22Rv1 (cell line): ENCODE measurements around the gene LTBP1.
"Not testable (repeated sequence)": the region's sequence is repeated elsewhere in the genome, so short reads cannot be mapped to it uniquely, and the experiment has no call there.

Experiments used
- ZFX ChIP-seq: fragments of 450-650 bp; IDR thresholded peaks from 2 replicates; pipeline ENCODE4 v1.6.1; 2017; ENCODE audit warnings: antibody characterized with exemption, borderline replicate concordance
- TF ChIP-seq, protein P1 (sequence below): fragments of 450-650 bp; IDR thresholded peaks from 2 replicates; pipeline ENCODE4 v1.5.1; 2017; ENCODE audit warnings: mild to moderate bottlenecking

DNA sequence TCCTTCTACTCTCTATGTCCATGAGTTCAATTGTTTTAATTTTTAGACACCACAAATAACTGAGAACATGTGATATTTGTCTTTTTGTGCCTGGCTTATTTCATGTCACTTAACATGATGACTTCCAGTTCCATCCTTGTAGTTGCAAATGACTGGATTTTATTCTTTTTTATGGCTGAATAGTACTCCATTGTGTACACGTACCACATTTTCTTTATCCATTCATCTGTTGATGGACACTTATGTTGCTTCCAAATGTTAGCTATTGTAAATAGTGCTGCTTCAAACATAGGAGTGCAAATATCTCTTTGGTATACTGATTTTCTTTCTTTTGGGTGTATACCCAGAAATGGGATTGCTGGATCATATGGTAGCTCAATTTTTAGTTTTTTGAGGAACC is 27.0 kb downstream of the LTBP1 start:
- TF ChIP-seq, protein P1, sequence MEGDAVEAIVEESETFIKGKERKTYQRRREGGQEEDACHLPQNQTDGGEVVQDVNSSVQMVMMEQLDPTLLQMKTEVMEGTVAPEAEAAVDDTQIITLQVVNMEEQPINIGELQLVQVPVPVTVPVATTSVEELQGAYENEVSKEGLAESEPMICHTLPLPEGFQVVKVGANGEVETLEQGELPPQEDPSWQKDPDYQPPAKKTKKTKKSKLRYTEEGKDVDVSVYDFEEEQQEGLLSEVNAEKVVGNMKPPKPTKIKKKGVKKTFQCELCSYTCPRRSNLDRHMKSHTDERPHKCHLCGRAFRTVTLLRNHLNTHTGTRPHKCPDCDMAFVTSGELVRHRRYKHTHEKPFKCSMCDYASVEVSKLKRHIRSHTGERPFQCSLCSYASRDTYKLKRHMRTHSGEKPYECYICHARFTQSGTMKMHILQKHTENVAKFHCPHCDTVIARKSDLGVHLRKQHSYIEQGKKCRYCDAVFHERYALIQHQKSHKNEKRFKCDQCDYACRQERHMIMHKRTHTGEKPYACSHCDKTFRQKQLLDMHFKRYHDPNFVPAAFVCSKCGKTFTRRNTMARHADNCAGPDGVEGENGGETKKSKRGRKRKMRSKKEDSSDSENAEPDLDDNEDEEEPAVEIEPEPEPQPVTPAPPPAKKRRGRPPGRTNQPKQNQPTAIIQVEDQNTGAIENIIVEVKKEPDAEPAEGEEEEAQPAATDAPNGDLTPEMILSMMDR, result not testable (repeated sequence)
- not testable (repeated sequence) for TF ChIP-seq ZFX
